ENCODE data around the gene RGS16.

Gene RGS16

DNA sequence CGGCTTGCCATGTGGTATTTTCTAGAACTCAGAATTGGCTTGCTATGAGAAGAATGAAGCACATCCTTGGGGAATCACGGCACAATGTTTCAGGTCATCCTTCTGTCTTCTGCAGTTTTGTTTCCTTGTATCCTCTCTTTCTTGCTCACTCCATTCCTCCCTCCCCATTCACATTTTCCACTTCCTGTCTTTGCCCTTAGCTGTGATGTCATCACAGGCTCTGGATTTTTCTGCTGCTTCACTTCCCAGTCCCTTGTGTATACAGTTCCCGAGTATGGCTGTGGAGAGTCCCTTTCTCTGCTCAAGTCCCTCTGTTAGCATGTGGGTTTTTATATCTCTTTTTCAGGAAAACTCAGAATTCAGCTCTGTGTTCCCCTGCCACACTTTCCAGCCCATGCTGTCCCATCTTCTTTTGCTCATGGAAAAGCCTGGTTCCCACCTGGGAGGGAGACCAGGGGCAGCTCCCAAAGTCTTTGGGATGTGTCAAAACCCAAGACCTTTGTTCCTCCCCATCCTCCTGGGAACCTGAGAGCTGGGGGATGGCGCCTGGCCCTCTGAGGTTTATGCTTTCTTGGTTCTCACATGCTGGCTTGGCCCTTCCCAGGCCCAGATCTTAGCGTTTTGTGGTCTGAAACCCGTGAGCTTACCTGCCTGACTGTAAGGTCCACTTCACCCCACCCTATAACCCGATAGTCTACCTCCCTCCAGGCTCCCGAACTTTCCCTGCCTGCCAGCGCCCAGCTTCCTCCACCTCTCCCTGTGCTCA is 4.8 kb upstream of the RGS16 start:
- no peak for DNase-seq
- ATAC-seq, result no peak

DNA sequence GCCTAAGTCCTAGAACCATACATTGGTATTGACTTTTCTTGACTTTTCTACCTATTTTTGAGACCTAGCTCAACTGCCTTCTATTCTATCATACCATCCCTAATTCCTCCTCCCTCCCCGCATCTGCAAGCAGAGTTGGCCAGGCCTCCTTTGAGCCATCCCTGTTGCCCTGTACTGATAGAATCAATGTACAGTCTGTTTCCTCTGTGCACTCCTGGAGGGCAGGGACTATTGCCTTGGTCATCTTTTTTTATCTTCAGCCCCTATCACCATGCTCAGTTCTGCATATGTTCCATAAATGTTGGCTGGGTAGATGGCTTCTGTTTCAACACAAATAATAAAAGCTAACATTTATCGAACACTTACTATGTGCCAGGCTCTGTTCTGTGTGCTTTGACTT is 4.0 kb upstream of the RGS16 start:
- ATAC-seq (no peak), DNase-seq (no peak)

GRCh38 chr1:182607566-182607965 is 3.4 kb upstream of the RGS16 start:
- no peak for DNase-seq
- no peak for ATAC-seq

DNA sequence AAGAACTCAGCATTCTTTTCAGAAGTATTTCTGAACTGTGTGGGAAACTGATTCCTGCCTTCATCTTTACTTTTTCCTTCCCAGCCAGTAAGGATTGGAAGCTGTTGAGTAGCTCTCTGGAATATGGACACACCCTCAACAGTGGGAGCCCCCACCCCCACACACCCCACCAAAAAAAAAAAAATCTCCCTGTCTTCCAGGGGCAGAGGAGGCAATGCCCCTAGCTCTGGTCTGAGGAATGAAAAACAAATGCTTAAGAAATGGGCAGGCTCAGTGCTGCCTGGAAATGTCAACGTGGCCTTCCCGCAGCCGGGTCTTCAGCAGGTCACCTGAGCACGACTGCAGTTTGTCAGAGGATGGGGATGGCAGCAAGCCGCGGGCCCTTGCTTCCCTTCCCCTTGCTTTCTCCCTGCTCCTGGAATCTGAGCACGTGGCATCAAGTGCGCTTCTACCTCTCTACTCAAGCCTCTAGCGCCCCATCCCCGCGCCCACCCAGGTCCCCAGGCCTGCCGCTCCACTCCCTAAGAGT is 479 bp downstream of the RGS16 start:
- peak; percentile 10 for ATAC-seq

GRCh38 chr1:182602935-182603645 is 1.1 kb downstream of the RGS16 start:
- DNase-seq (no peak), ATAC-seq (peak; percentile 58)

More for the DNA sequence above, 479 bp downstream of the RGS16 start:
- no peak for DNase-seq

DNA sequence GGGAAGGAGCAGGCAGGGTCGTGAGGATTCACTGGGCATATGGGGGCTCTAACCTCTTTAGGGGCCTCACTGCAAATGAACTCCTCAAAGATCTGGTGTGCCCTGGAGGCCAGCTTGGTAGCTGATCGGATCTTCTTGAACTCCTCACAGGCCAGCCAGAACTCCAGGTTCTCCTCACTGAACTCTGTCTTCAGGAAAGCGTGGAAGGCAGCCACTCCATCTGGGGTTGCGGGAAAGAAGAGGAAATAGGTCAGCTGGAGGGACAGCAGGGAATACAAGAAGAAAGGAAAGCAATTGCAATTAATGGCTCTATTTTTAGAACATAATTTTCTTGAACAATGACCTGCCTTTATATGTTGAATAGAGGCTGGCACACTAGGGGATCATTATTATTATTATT is 2.3 kb downstream of the RGS16 start:
- ATAC-seq, result no peak

GRCh38 chr1:182601416-182601786 is 2.8 kb downstream of the RGS16 start:
- peak; percentile 73 for DNase-seq
- ATAC-seq, result no peak

More for the DNA sequence above, 2.3 kb downstream of the RGS16 start:
- no peak for DNase-seq

GRCh38 chr1:182600745-182601415 is 3.3 kb downstream of the RGS16 start:
- ATAC-seq (no peak), DNase-seq (no peak)

- DNase-seq, result no peak
Observed at GRCh38 chr1:182600036-182600713, 4.0 kb downstream of the RGS16 start.

DNA sequence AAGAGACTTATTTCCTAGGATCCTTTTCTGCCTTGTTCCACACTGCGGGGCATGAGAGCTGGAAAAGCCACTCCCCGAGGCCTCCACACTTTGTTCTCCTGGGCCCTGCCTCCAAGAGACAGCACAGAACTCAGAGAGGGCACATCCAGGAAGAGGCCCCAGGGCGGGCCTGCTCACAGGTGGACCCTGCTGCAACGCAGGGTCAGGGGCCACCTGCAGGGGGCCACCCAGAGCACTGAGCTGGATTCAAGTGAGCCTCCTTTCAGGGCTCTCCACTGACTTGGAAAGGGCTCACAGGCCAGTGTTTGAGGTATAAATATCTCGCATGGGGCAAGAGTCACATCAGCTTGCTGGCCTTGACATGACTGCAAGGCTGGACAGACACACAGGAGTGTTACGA is 4.8 kb downstream of the RGS16 start:
- DNase-seq (peak; percentile 50), ATAC-seq (no peak)

More at GRCh38 chr1:182600036-182600713, 4.0 kb downstream of the RGS16 start:
- no peak for ATAC-seq

GRCh38 chr1:182598296-182598695 is 5.9 kb downstream of the RGS16 start:
- ATAC-seq (no peak), DNase-seq (no peak)

DNA sequence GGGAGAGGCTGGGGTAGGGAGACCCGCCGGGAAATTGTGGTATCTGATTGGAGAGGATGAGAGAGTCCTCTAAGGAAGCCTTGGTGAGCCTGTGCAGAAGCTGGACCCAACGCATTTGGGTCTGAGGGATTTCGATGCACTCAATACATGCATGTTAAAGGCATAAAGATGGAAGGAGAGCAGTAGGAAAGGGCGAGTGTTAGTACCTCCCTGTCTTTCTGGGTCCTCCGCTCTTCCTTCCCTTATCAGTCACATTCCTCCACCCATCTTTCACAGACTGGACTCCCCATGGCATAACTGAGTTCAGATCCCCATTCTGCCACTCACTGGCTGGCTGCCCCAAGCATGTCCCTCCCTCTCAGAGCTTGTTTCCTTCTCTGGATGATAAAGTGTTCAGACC is 7.3 kb downstream of the RGS16 start:
- DNase-seq, result no peak

DNA sequence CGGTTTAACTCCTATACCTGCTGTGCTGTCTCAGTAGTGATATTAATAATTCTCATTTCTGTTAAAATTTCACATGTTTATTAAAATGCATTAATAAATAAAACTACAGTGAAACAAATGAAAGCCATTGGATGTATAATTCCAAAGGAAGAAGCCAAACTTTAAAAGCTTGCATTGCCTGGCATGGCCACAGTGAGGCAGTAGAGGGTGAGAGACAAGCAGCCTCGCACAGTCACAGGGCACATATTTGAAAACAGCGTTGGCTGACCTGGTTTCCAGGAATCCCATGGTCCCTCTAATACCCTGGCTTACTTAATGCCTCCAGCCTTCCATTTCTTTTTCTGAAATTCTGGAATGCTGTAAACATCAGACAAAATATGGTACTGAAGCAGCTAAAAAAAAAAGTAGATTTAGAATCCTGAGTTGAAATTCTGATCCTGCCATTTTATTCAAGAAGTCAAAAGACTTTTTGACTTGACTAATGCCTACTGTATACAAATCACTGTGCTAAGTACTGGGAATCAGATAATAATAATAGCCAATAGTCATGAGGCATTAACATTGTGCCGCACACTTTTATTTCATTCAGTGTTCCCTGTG is 8.4 kb downstream of the RGS16 start:
- DNase-seq (peak; percentile 79), ATAC-seq (peak; percentile 58)

More for the DNA sequence above, 7.3 kb downstream of the RGS16 start:
- ATAC-seq, result no peak

GRCh38 chr1:182589931-182590330 is 14.3 kb downstream of the RGS16 start:
- no peak for ATAC-seq
- DNase-seq, result no peak

DNA sequence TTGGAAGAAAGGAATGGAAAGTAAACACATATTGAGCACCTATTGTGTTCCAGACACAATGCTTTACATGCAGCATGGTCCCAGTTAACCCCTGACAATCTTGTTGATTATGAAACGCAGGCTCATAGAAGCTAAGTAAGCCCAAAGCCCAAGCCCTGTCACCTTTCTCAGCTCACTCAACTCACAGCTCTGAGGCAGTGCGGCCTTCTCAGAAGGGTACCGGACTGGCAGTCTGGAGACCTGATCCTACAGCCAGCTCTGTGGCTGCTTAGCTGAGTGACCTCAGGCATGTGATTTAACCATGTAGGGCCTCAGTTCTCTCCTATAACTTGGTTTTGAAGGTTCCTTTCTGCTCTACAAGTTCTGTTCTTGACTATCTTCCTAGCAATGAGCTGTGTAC is 14.7 kb downstream of the RGS16 start:
- DNase-seq (no peak), ATAC-seq (no peak)

DNA sequence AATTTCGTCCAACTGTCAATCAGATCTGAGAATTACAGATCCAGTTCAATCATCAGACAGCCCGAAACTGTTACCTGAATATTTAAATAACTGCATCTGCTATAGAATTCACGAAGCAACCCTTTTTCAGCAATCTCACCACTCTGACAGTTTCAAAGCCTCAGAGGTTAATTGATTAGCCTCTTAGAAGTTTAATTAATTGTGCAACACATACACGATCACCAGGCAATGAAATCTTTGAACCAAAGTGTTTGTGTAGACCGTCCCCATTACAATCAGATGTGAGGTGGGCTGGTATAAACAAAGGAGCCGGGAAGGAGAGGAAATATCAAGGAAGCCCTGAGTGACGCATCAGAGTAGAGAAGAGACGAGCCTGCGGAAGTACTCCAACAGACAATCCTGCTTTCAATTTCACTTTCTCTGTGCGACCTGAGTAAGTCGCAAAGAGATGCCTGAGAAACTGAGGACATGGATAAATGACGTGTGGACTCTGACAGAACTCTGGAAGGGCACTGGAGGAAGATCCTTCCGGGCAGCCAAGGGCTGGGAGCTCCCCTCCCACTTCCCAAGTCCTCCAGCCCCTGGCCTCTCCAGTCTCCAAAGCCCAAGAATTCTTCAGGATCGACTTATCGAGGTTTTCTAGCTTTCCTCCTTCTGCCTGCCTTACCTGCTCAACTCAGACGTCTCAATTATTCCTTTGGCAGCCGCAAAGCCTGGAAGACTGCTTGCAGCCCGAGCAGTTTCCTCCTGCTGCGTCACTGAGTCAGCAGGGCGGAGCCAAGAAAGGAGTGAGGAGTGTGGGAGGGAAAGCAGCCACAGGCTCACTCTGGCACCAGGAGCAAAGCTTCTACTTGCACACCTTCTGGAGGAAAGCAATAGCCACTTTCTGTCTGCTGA is 15.4 kb downstream of the RGS16 start, which contains the start of gene RNASEL:
Gene RNASEL, minus strand, starts transcription at position 757 of the 897 bp plus-strand sequence. CDS start 2,450 bp downstream, outside the sequence.
- ATAC-seq, result peak; percentile 84
- peak; percentile 66 for DNase-seq

DNA sequence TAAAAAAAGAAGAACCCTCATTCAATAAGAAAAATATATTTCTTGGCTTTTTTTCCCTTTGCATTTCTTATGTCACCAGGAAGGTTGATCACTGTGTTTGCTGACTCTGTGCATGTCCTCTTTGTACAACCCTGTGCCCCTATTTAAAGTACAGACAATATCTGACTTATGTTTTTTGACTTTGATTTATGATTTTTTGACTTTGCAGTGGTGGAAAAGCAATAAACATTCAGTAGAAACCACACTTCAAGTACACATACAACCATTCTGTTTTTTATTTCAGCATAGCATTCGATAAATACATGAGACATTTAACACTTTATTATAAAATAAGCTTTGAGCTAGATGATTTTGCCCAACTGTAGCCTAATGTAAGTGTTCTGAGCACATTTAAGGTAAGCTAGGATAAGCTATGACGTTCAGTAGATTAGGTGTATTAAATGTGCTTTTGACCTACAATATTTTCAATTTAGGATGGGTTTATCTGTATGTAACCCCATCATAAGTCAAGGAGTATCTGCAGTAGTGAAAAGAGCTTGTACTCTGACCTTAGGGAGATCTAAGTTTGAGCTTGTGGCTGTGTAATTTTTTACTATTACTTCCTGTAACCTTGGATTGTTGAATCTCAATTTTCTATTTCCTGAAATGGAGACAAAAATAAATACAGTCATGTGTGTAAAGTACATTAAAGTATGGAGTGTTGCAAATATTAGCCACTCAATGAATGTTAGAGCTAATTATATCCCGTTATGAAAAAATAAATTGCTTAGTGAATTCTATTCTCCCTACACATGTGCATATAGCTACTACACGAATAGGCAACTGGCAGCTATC is 16.3 kb downstream of the RGS16 start:
- DNase-seq (no peak), ATAC-seq (no peak)

DNA sequence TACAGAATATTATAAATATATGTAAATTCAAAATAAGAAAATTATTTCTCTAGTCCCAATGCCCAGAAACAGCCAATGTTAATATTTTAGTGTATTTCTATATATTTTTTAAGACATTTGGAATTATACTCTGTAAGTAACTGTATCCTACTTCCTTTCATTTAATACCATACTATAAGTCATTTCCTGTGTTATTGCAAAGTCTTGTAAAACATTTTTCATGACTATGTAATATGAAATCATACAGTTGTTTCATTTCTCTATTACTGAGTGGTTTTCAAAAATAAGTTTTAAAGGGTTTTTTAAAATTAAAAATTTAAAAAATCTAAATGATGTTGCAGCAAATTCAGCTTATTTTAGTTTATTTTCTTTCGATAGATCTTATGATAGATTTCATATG is 17.1 kb downstream of the RGS16 start:
- no peak for DNase-seq
- ATAC-seq, result no peak

DNA sequence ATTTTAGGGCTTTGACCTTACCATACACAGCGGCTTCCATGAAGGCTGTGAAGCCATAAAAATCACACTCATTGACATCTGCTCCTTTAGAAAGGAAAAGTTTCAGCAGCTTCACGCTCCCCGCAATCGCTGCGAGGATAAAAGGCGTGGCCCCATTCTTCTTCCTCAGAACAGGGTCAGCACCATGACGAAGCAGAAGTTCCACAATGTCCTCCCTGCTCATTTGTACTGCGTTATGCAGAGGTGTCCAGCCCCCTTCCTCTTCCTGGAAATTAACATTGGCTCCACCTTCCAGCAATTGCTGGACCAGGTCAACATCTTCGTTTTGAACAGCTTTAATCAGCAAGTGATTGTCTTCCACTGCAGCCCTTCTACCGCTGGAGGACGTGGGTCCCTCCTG is 17.8 kb downstream of the RGS16 start:
- DNase-seq, result no peak
- ATAC-seq, result no peak

GRCh38 chr1:182584746-182585145 is 19.4 kb downstream of the RGS16 start:
- no peak for ATAC-seq
- DNase-seq, result no peak
